OCI-M2 (cell line): Measurements from ENCODE around the gene SYNE3.

Source experiments
- DNase-seq: peaks from one replicate; lab custom pipeline; 2025; ENCODE audit not compliant: unreplicated experiment; lab: John Stamatoyannopoulos, UW

The SYNE3 gene

GRCh38 chr14:95541932-95542930 is 25.8 kb upstream of the SYNE3 start:
- no peak for DNase-seq

GRCh38 chr14:95541346-95541745 is 24.9 kb upstream of the SYNE3 start:
- DNase-seq: no peak

GRCh38 chr14:95540236-95540855 is 23.9 kb upstream of the SYNE3 start:
- no peak for DNase-seq

GRCh38 chr14:95538801-95539509 is 22.5 kb upstream of the SYNE3 start:
- no peak for DNase-seq

GRCh38 chr14:95537298-95538089 is 21.0 kb upstream of the SYNE3 start:
- no peak for DNase-seq

- DNase-seq: no peak
These were observed 20.2 kb upstream of the SYNE3 start for GRCh38 chr14:95536671-95537070.

- no peak for DNase-seq
These were observed 19.7 kb upstream of the SYNE3 start for GRCh38 chr14:95536036-95536593.

GRCh38 chr14:95535226-95536021 is 19.0 kb upstream of the SYNE3 start:
- DNase-seq: no peak

GRCh38 chr14:95534299-95535225 is 18.1 kb upstream of the SYNE3 start, which contains the start of gene GLRX5:
Gene GLRX5, plus strand, starts transcription at chr14:95535050. Its CDS starts 40 bp downstream, at chr14:95535090.
- DNase-seq: peak; percentile 94

GRCh38 chr14:95533822-95534221 is 17.4 kb upstream of the SYNE3 start:
- no peak for DNase-seq

- no peak for DNase-seq
These were observed 17.0 kb upstream of the SYNE3 start for GRCh38 chr14:95533391-95533821.

- DNase-seq: no peak
These were observed 15.5 kb upstream of the SYNE3 start for GRCh38 chr14:95531969-95532368.

- DNase-seq: no peak
These were observed 15.0 kb upstream of the SYNE3 start for GRCh38 chr14:95531473-95531872.

GRCh38 chr14:95530473-95531276 is 14.2 kb upstream of the SYNE3 start:
- no peak for DNase-seq

GRCh38 chr14:95529216-95529615 is 12.8 kb upstream of the SYNE3 start:
- no peak for DNase-seq

- no peak for DNase-seq
These were observed 11.0 kb upstream of the SYNE3 start for GRCh38 chr14:95527387-95528002.
